GM18907 (cell line): ENCODE data around the gene FGF13.

ENCODE experiments used
- ATAC-seq: cut with Tn5 transposase; IDR thresholded peaks from one replicate; pipeline ENCODE4 v1.9.1; 2021; ENCODE audit warnings: mild to moderate bottlenecking, moderate library complexity; ENCODE audit not compliant: unreplicated experiment

The FGF13 gene

GRCh38 chrX:138664466-138664865 lies 47.1 kb downstream of the FGF13 start:
- ATAC-seq: no peak

GRCh38 chrX:138664016-138664415 lies 47.5 kb downstream of the FGF13 start:
- no peak for ATAC-seq

- ATAC-seq: no peak
Observed at GRCh38 chrX:138651494-138651893, 60.0 kb downstream of the FGF13 start.

- no peak for ATAC-seq
Observed at GRCh38 chrX:138648568-138648967, 62.9 kb downstream of the FGF13 start.

- no peak for ATAC-seq
Observed at GRCh38 chrX:138638996-138639395, 72.5 kb downstream of the FGF13 start.
